ENCODE data around the gene TACR1.

- TF ChIP-seq POLR2A (IDR thresholded peaks at IDR 0.05) (no peak), CTCF (IDR thresholded peaks at IDR 0.05) (no peak)
Observed at GRCh38 chr2:75023666-75024455, 175.5 kb downstream of the TACR1 start.

Data from esophagus squamous epithelium (tissue), 4 donors.